ENCODE measurements around the gene BCAR1. TPM values are rescaled to one million over a fixed set of nuclear protein-coding genes. Genes with fewer than 3 reads are reported as not detected.
"Not testable (repeated sequence)": the region's sequence is repeated elsewhere in the genome, so short reads cannot be mapped to it uniquely, and the experiment has no call there.

BCAR1 gene
- total and polyA plus RNA-seq, 5 donors from 2014 or later, result 0.27 to 0.44 (median 0.38) TPM; not detected in 2

DNA sequence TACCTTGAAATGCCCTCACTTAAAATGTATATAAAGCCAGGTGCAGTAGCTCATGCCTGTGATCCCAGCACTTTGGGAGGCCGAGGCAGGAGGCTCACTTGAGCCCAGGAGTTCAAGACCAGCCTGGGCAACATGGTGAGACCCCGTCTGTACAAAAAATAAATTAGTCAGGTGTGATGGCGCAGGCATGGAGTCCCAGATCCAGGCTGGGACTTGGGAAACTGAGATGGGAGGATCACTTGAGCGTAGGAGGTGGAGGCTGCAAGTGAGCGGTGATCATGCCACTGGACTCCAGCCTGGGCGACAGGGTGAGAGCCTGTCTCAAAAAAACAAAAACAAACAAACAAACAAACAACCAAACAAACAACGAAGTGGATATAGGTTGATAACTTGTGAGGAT lies 41.9 kb downstream of the BCAR1 start:
- H3K9me3 Mint-ChIP-seq; H3K27me3 Mint-ChIP-seq; H3K4me3 Mint-ChIP-seq; H3K36me3 Mint-ChIP-seq; H3K4me1 ChIP-seq (ENCODE audit: control insufficient read depth, insufficient read depth, low read length, poor library complexity, severe bottlenecking); H3K4me1 Mint-ChIP-seq; H3K27me3 ChIP-seq (ENCODE audit: control insufficient read depth, insufficient read depth, low read length); H3K27ac ChIP-seq (ENCODE audit: insufficient read depth, low read length, poor library complexity, severe bottlenecking); H3K36me3 ChIP-seq (ENCODE audit: control insufficient read depth, insufficient read depth, low read length); ATAC-seq (ENCODE audit: low read depth in 2 of 2); H3K4me3 ChIP-seq (ENCODE audit: low read depth, low read length); DNase-seq; H3K9me3 ChIP-seq (ENCODE audit: control insufficient read depth in 2 of 2, low read length in 2 of 2); H3K27ac Mint-ChIP-seq: not testable (repeated sequence)

- no peak for ATAC-seq (ENCODE audit: low read depth in 2 of 2)
- H3K36me3 Mint-ChIP-seq, result no peaks in the 10 kb centered on the region
Observed at GRCh38 chr16:75208861-75209505, 42.4 kb downstream of the BCAR1 start.

GRCh38 chr16:75208242-75208825 lies 43.1 kb downstream of the BCAR1 start:
- Mint-ChIP-seq H3K27ac (peak overlapping the region in 1 of 3 donors; percentile 56), H3K9me3 (no peaks in the 10 kb centered on the region), H3K36me3 (no peaks in the 10 kb centered on the region), H3K27me3 (no peaks in the 10 kb centered on the region), H3K4me3 (no peak overlapping the region), H3K4me1 (no peaks in the 10 kb centered on the region)
- H3K27me3 ChIP-seq (ENCODE audit: control insufficient read depth, insufficient read depth, low read length), result no peaks in the 10 kb centered on the region
- H3K36me3 ChIP-seq (ENCODE audit: control insufficient read depth, insufficient read depth, low read length), result no peaks in the 10 kb centered on the region
- no peaks in the 10 kb centered on the region for H3K9me3 ChIP-seq (ENCODE audit: control insufficient read depth in 2 of 2, low read length in 2 of 2)
- H3K4me1 ChIP-seq (ENCODE audit: control insufficient read depth, insufficient read depth, low read length, poor library complexity, severe bottlenecking), result no peaks in the 10 kb centered on the region
- no peak for ATAC-seq (ENCODE audit: low read depth in 2 of 2)
- H3K4me3 ChIP-seq (ENCODE audit: low read depth, low read length), result no peak overlapping the region
- no peak for DNase-seq
- H3K27ac ChIP-seq (ENCODE audit: insufficient read depth, low read length, poor library complexity, severe bottlenecking), result no peak overlapping the region

More at GRCh38 chr16:75208861-75209505, 42.4 kb downstream of the BCAR1 start:
- no peak overlapping the region for H3K27ac ChIP-seq (ENCODE audit: insufficient read depth, low read length, poor library complexity, severe bottlenecking)
- H3K4me1 Mint-ChIP-seq, result no peaks in the 10 kb centered on the region
- no peak overlapping the region for H3K4me3 Mint-ChIP-seq
- H3K4me1 ChIP-seq (ENCODE audit: control insufficient read depth, insufficient read depth, low read length, poor library complexity, severe bottlenecking), result no peaks in the 10 kb centered on the region
- no peaks in the 10 kb centered on the region for H3K27me3 Mint-ChIP-seq
- H3K36me3 ChIP-seq (ENCODE audit: control insufficient read depth, insufficient read depth, low read length), result no peaks in the 10 kb centered on the region
- DNase-seq, result no peak
- H3K9me3 Mint-ChIP-seq, result no peaks in the 10 kb centered on the region
- no peak overlapping the region for H3K27ac Mint-ChIP-seq
- no peaks in the 10 kb centered on the region for H3K9me3 ChIP-seq (ENCODE audit: control insufficient read depth in 2 of 2, low read length in 2 of 2)
- no peaks in the 10 kb centered on the region for H3K27me3 ChIP-seq (ENCODE audit: control insufficient read depth, insufficient read depth, low read length)
- no peak overlapping the region for H3K4me3 ChIP-seq (ENCODE audit: low read depth, low read length)

DNA sequence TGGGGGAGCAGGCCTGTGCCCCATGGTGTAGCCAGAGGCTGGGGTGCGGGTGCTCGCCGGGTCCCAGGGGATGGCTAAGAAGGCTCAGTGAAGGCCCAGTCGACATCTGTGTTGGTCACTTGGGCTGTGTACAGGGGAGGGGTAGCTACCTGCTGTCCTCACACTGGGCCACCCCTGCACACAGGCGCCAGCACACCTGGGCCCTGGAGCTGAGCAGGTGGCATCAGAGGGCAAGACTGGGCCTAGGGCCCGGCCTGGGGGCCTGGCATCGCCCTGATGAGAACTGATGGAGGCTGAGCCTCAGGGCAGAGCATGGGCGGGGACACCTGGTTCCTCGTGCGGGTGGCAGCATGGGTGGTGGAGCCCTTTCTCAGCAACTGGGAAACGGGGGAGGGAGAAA lies 43.6 kb downstream of the BCAR1 start:
- no peak overlapping the region for H3K27ac Mint-ChIP-seq
- no peak overlapping the region for H3K4me3 ChIP-seq (ENCODE audit: low read depth, low read length)
- H3K27me3 Mint-ChIP-seq, result no peaks in the 10 kb centered on the region
- no peak overlapping the region for H3K27ac ChIP-seq (ENCODE audit: insufficient read depth, low read length, poor library complexity, severe bottlenecking)
- ATAC-seq (ENCODE audit: low read depth in 2 of 2) (no peak), DNase-seq (no peak)
- no peaks in the 10 kb centered on the region for H3K36me3 Mint-ChIP-seq
- no peaks in the 10 kb centered on the region for H3K4me1 ChIP-seq (ENCODE audit: control insufficient read depth, insufficient read depth, low read length, poor library complexity, severe bottlenecking)
- no peaks in the 10 kb centered on the region for H3K36me3 ChIP-seq (ENCODE audit: control insufficient read depth, insufficient read depth, low read length)
- H3K4me3 Mint-ChIP-seq, result no peak overlapping the region
- H3K27me3 ChIP-seq (ENCODE audit: control insufficient read depth, insufficient read depth, low read length), result no peaks in the 10 kb centered on the region
- H3K9me3 ChIP-seq (ENCODE audit: control insufficient read depth in 2 of 2, low read length in 2 of 2), result no peaks in the 10 kb centered on the region
- no peaks in the 10 kb centered on the region for H3K4me1 Mint-ChIP-seq
- no peaks in the 10 kb centered on the region for H3K9me3 Mint-ChIP-seq

- Mint-ChIP-seq H3K4me1 (peaks cover 0 to 2% (median under 1%) of the 10 kb centered on the region in 4 donors), H3K27ac (peak within 1 kb of the TSS in 1 of 3 donors; percentile 66)
- no peak for ATAC-seq (ENCODE audit: low read depth in 2 of 2)
Observed at GRCh38 chr16:75206749-75207451, 44.5 kb downstream of the BCAR1 start, which contains the start of gene CTRB2. TSS of gene CTRB2 (minus strand) at chr16:75207161. CDS start at chr16:75207141, 20 bp downstream.

DNA sequence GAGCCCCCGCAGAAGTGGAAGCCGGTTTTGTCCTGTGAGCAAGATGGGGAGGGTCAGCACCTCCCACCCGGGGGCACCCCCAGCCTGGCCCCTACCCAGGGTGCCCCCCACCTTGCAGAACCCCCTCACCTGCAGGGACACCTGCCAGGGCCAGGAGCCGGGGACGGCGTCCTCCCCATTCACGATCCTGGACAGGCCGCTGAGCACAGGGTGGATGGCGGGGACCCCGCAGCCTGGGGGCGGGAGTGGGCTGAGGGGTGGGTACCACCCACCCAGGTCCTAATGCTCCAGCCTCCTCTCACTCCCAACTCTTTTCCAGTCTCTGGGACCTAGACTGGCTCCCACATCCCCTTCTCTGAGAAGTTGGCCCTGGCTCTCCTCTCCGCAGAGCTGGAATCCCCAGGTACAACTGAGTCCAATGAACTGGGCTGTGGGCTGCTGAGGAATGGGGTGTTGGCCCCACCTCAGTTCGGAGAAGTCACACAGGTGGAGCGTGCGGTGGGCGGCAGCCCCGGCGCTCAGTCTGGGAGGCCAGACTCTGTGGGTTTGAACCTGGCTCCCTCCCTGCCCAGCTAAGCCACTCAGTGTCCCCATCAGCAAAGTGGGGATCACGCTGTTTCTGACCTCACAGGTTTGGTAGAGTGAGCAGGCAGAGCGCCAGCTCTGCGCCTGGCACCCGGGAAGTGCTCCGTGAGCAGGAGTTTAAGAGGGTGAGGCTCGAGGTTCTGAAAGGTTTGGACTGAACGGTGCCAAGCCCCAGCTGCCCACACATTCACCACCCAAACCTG lies 45.3 kb downstream of the BCAR1 start:
- not testable (repeated sequence) for H3K36me3 ChIP-seq (ENCODE audit: control insufficient read depth, insufficient read depth, low read length); H3K27ac Mint-ChIP-seq; H3K9me3 Mint-ChIP-seq; H3K27me3 ChIP-seq (ENCODE audit: control insufficient read depth, insufficient read depth, low read length); H3K36me3 Mint-ChIP-seq; H3K4me1 ChIP-seq (ENCODE audit: control insufficient read depth, insufficient read depth, low read length, poor library complexity, severe bottlenecking); ATAC-seq (ENCODE audit: low read depth in 2 of 2); H3K9me3 ChIP-seq (ENCODE audit: control insufficient read depth in 2 of 2, low read length in 2 of 2); H3K4me3 ChIP-seq (ENCODE audit: low read depth, low read length); H3K27ac ChIP-seq (ENCODE audit: insufficient read depth, low read length, poor library complexity, severe bottlenecking); H3K4me3 Mint-ChIP-seq; DNase-seq; H3K4me1 Mint-ChIP-seq; H3K27me3 Mint-ChIP-seq

More at GRCh38 chr16:75206749-75207451, 44.5 kb downstream of the BCAR1 start, which contains the start of gene CTRB2:
- Mint-ChIP-seq H3K9me3 (no peaks in the 10 kb centered on the region), H3K27me3 (no peaks in the 10 kb centered on the region), H3K4me3 (no peak within 1 kb of the TSS), H3K36me3 (no peaks in the 10 kb centered on the region)
- DNase-seq, result no peak
- H3K4me1 ChIP-seq (ENCODE audit: control insufficient read depth, insufficient read depth, low read length, poor library complexity, severe bottlenecking), result no peaks in the 10 kb centered on the region
- H3K4me3 ChIP-seq (ENCODE audit: low read depth, low read length), result no peak within 1 kb of the TSS
- H3K36me3 ChIP-seq (ENCODE audit: control insufficient read depth, insufficient read depth, low read length), result no peaks in the 10 kb centered on the region
- H3K27ac ChIP-seq (ENCODE audit: insufficient read depth, low read length, poor library complexity, severe bottlenecking), result no peak within 1 kb of the TSS
- H3K27me3 ChIP-seq (ENCODE audit: control insufficient read depth, insufficient read depth, low read length), result no peaks in the 10 kb centered on the region
- no peaks in the 10 kb centered on the region for H3K9me3 ChIP-seq (ENCODE audit: control insufficient read depth in 2 of 2, low read length in 2 of 2)

DNA sequence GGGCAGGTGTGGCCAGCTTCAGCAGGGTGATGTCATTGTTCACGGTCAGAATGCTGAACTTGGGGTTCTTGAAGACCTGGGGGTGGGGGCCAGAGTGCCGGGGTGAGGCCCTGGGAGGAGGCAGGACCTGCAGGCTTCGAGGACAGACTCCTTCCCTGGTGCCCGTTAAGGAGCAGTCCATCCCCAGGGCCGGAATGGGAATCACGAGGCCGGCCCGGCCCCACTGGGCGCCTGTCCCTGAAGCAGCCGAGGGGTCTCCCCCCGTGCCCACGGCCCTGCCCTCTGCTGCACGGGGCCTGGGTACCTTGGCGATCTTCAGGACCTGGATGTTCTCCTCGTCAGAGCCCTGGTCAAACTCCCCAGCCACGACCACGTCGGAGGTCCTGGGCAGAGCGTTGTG lies 46.0 kb downstream of the BCAR1 start:
- H3K4me1 Mint-ChIP-seq, result peaks cover 0 to 15% (median 10%) of the 10 kb centered on the region in 4 donors
- not testable (repeated sequence) for H3K27me3 Mint-ChIP-seq; H3K27ac ChIP-seq (ENCODE audit: insufficient read depth, low read length, poor library complexity, severe bottlenecking); H3K9me3 ChIP-seq (ENCODE audit: control insufficient read depth in 2 of 2, low read length in 2 of 2); H3K4me3 ChIP-seq (ENCODE audit: low read depth, low read length); H3K4me3 Mint-ChIP-seq; DNase-seq; ATAC-seq (ENCODE audit: low read depth in 2 of 2); H3K27me3 ChIP-seq (ENCODE audit: control insufficient read depth, insufficient read depth, low read length); H3K4me1 ChIP-seq (ENCODE audit: control insufficient read depth, insufficient read depth, low read length, poor library complexity, severe bottlenecking); H3K27ac Mint-ChIP-seq; H3K9me3 Mint-ChIP-seq; H3K36me3 Mint-ChIP-seq; H3K36me3 ChIP-seq (ENCODE audit: control insufficient read depth, insufficient read depth, low read length)
